Measurements from ENCODE around the gene TPX2. TPM values are rescaled to one million over a fixed set of nuclear protein-coding genes. Genes with fewer than 3 reads are reported as not detected.

Gene TPX2
- total and polyA plus RNA-seq, 2 experiments from 2014 or later: 12.3 to 120 TPM

GRCh38 chr20:31803552-31804291 is 64.6 kb downstream of the TPX2 start:
- no peak for TF ChIP-seq CTCF (IDR thresholded peaks at IDR 0.05; ENCODE audit: low read depth, low read length)
- DNase-seq (ENCODE audit: low read depth in 1 of 2, low spot score in 1 of 2): no peak
- Histone ChIP-seq H3K27ac (no peak overlapping the region), H3K27me3 (no peaks in the 10 kb centered on the region), H3K4me3 (no peak overlapping the region), H3K4me1 (ENCODE audit: low read depth) (no peaks in the 10 kb centered on the region), H3K9me3 (ENCODE audit: low read depth) (no peaks in the 10 kb centered on the region), H3K36me3 (peaks cover 19% of the 10 kb centered on the region)

GRCh38 chr20:31806564-31807355 is 67.7 kb downstream of the TPX2 start:
- Histone ChIP-seq H3K4me3 (no peak overlapping the region), H3K9me3 (ENCODE audit: low read depth) (no peaks in the 10 kb centered on the region), H3K27me3 (no peaks in the 10 kb centered on the region), H3K4me1 (ENCODE audit: low read depth) (peaks cover 11% of the 10 kb centered on the region), H3K27ac (no peak overlapping the region), H3K36me3 (no peaks in the 10 kb centered on the region)
- no peak for TF ChIP-seq CTCF (IDR thresholded peaks at IDR 0.05; ENCODE audit: low read depth, low read length)
- no peak for DNase-seq (ENCODE audit: low read depth in 1 of 2, low spot score in 1 of 2)

GRCh38 chr20:31808481-31808880 is 69.4 kb downstream of the TPX2 start:
- H3K4me3 ChIP-seq: no peak overlapping the region
- peaks cover 24% of the 10 kb centered on the region for H3K4me1 ChIP-seq (ENCODE audit: low read depth)
- H3K9me3 ChIP-seq (ENCODE audit: low read depth): no peaks in the 10 kb centered on the region
- no peak for DNase-seq (ENCODE audit: low read depth in 1 of 2, low spot score in 1 of 2)
- no peak for TF ChIP-seq CTCF (IDR thresholded peaks at IDR 0.05; ENCODE audit: low read depth, low read length)
- H3K27me3 ChIP-seq: no peaks in the 10 kb centered on the region
- H3K36me3 ChIP-seq: no peaks in the 10 kb centered on the region
- no peak overlapping the region for H3K27ac ChIP-seq

- H3K9me3 ChIP-seq (ENCODE audit: low read depth): no peaks in the 10 kb centered on the region
- no peak for TF ChIP-seq CTCF (IDR thresholded peaks at IDR 0.05; ENCODE audit: low read depth, low read length)
- peak overlapping the region; percentile 57 for H3K27ac ChIP-seq
Measured at GRCh38 chr20:31809661-31810060, 70.6 kb downstream of the TPX2 start.

GRCh38 chr20:31811198-31811597 is 72.1 kb downstream of the TPX2 start:
- DNase-seq (ENCODE audit: low read depth in 1 of 2, low spot score in 1 of 2): no peak
- Histone ChIP-seq H3K9me3 (ENCODE audit: low read depth) (no peaks in the 10 kb centered on the region), H3K36me3 (no peaks in the 10 kb centered on the region), H3K4me3 (no peak overlapping the region), H3K27ac (no peak overlapping the region), H3K27me3 (no peaks in the 10 kb centered on the region), H3K4me1 (ENCODE audit: low read depth) (peaks cover 29% of the 10 kb centered on the region)
- TF ChIP-seq CTCF (IDR thresholded peaks at IDR 0.05; ENCODE audit: low read depth, low read length): no peak

More at GRCh38 chr20:31809661-31810060, 70.6 kb downstream of the TPX2 start:
- Histone ChIP-seq H3K4me1 (ENCODE audit: low read depth) (peaks cover 24% of the 10 kb centered on the region), H3K4me3 (no peak overlapping the region), H3K27me3 (no peaks in the 10 kb centered on the region), H3K36me3 (no peaks in the 10 kb centered on the region)
- DNase-seq (ENCODE audit: low read depth in 1 of 2, low spot score in 1 of 2): no peak
